Activated CD4-positive, alpha-beta T cell treated with anti-CD3 and anti-CD28 coated beads, Interleukin-2, Interleukin-4, amounts not matched to agents 100 ng/mL and 50 ng/mL, durations not matched to agents 16 hours and 8 hours (primary cell): ENCODE measurements around the gene SRSF3.
"Not testable (repeated sequence)": the region's sequence is repeated elsewhere in the genome, so short reads cannot be mapped to it uniquely, and the experiment has no call there.

ENCODE experiments used
- DNase-seq: peaks from one replicate; pipeline ENCODE4 v3.0.0-alpha.2; 2020; ENCODE audit warnings: low spot score

The SRSF3 gene

GRCh38 chr6:36649701-36650484 is 55.7 kb downstream of the SRSF3 start:
- DNase-seq, result no peak

GRCh38 chr6:36650848-36651478 is 56.8 kb downstream of the SRSF3 start:
- DNase-seq, result no peak

- DNase-seq, result no peak
Measured at GRCh38 chr6:36651659-36652379, 57.7 kb downstream of the SRSF3 start.

- DNase-seq, result not testable (repeated sequence)
Measured at GRCh38 chr6:36654469-36654868, 60.3 kb downstream of the SRSF3 start.
